NCI-H774 (cell line): Measurements from ENCODE around the gene PDHB.
"Not testable (repeated sequence)": the region's sequence is repeated elsewhere in the genome, so short reads cannot be mapped to it uniquely, and the experiment has no call there.

ENCODE experiments used
- DNase-seq: peaks from one replicate; lab custom pipeline; 2025; lab: John Stamatoyannopoulos, UW

PDHB gene

GRCh38 chr3:58437276-58437675, 3.6 kb upstream of the PDHB start:
- DNase-seq, result not testable (repeated sequence)

- DNase-seq, result no peak
Measured at GRCh38 chr3:58434990-58435389, 1.4 kb upstream of the PDHB start.

GRCh38 chr3:58434511-58434910, 879 bp upstream of the PDHB start:
- DNase-seq, result no peak

- DNase-seq, result no peak
Measured at GRCh38 chr3:58434168-58434504, 504 bp upstream of the PDHB start.

- DNase-seq, result no peak
Measured at GRCh38 chr3:58432905-58433304, 727 bp downstream of the PDHB start.

- DNase-seq, result no peak
Measured at GRCh38 chr3:58429657-58430056, 4.0 kb downstream of the PDHB start.

GRCh38 chr3:58427661-58428361, 5.8 kb downstream of the PDHB start:
- DNase-seq, result no peak

- DNase-seq, result no peak
Measured at GRCh38 chr3:58425782-58426181, 7.8 kb downstream of the PDHB start.

GRCh38 chr3:58424613-58425012, 9.0 kb downstream of the PDHB start:
- no peak for DNase-seq

- DNase-seq, result no peak
Measured at GRCh38 chr3:58422756-58423325, 10.8 kb downstream of the PDHB start.

- no peak for DNase-seq
Measured at GRCh38 chr3:58421004-58421403, 12.6 kb downstream of the PDHB start.

- DNase-seq, result no peak
Measured at GRCh38 chr3:58419780-58420507, 13.7 kb downstream of the PDHB start.

- no peak for DNase-seq
Measured at GRCh38 chr3:58418227-58418626, 15.4 kb downstream of the PDHB start.

GRCh38 chr3:58417075-58417474, 16.6 kb downstream of the PDHB start:
- no peak for DNase-seq

GRCh38 chr3:58416191-58416590, 17.4 kb downstream of the PDHB start:
- no peak for DNase-seq

- DNase-seq, result peak; percentile 0
Measured at GRCh38 chr3:58414538-58415197, 19.0 kb downstream of the PDHB start.

GRCh38 chr3:58411851-58412830, 21.5 kb downstream of the PDHB start:
- no peak for DNase-seq

- no peak for DNase-seq
Measured at GRCh38 chr3:58411036-58411435, 22.6 kb downstream of the PDHB start.

GRCh38 chr3:58409663-58410062, 24.0 kb downstream of the PDHB start:
- DNase-seq, result no peak

- no peak for DNase-seq
Measured at GRCh38 chr3:58408906-58409305, 24.7 kb downstream of the PDHB start.

GRCh38 chr3:58404396-58404795, 29.2 kb downstream of the PDHB start:
- no peak for DNase-seq
